ENCODE measurements around the gene NCS1. TPM values are rescaled to one million over a fixed set of nuclear protein-coding genes. Genes with fewer than 3 reads are reported as not detected.

NCS1 gene
- total and polyA plus RNA-seq, 2 of the 8 experiments (the other 6 are each of a cell fraction or from before 2014, with no cell fraction given), result 34.7 to 47.6 TPM

- H2BK120ac ChIP-seq (replicated peaks; ENCODE audit: low read depth, low read length), result no peak overlapping the region
- no peak overlapping the region for H3K4me2 ChIP-seq (ENCODE audit: insufficient read depth in 1 of 2, low read depth in 2 of 2, low read length in 2 of 2)
- no peak overlapping the region for H3K9ac ChIP-seq (replicated peaks in 1 of 4; ENCODE audit: extremely low read depth in 1 of 4, low read depth in 3 of 4, low read length in 3 of 4)
- WGBS, 2 experiments (ENCODE audit: extremely low coverage in 1 of 2, insufficient coverage in 1 of 2, insufficient read length in 1 of 2, insufficient replicate concordance in 2 of 2, low coverage in 1 of 2, low lambda C conversion rate in 2 of 2, missing lambda C conversion rate in 1 of 2), result 89% methylated on average over 10 of the region's 11 CpGs; no CpG with 5 or more reads in 1 of the 2 experiments
- H3K79me1 ChIP-seq (ENCODE audit: low read depth, low read length), result no peaks in the 10 kb centered on the region
- H2BK15ac ChIP-seq (ENCODE audit: low read length), result 0 out of 2 replicates have a peak overlapping the region, but pooled peaks have one; percentile 72
- no peak overlapping the region for H3K27ac ChIP-seq (ENCODE audit: low read depth, low read length)
- peaks cover 0 to 7% (median 2%) of the 10 kb centered on the region in 4 experiments; a peak in 2 of 7 replicates for H3K4me1 ChIP-seq (replicated peaks in 1 of 4; ENCODE audit: control insufficient read depth in 3 of 4, insufficient read depth in 4 of 4, low read length in 3 of 4)
- no peak overlapping the region; the same call in 1 of the 2 replicates for H3K18ac ChIP-seq (ENCODE audit: extremely low read depth, low read length)
- DNase-seq (ENCODE audit: low read depth in 1 of 2, low spot score in 2 of 2) (no peak), FAIRE-seq (no peak)
- H3K23me2 ChIP-seq (ENCODE audit: low read depth, low read length), result no peaks in the 10 kb centered on the region; the same call in 1 of the 2 replicates
- no peaks in the 10 kb centered on the region for H3K9me3 ChIP-seq (ENCODE audit: insufficient read depth in 2 of 2, low read depth in 1 of 2, low read length in 1 of 2)
- H3K4ac ChIP-seq (replicated peaks; ENCODE audit: insufficient read length, low read depth, low read length), result no peak overlapping the region
- H3K4me3 ChIP-seq (ENCODE audit: extremely low read depth in 1 of 4, insufficient read depth in 2 of 4, low read depth in 3 of 4, low read length in 4 of 4), result no peak overlapping the region
- TF ChIP-seq POU5F1 (IDR thresholded peaks at IDR 0.05; ENCODE audit: low read depth, low read length), result no peak
- TF ChIP-seq RBBP5 (IDR thresholded peaks at IDR 0.05; ENCODE audit: borderline replicate concordance, low read depth, low read length), result no peak
- no peak for TF ChIP-seq SAP30 (IDR thresholded peaks at IDR 0.05; ENCODE audit: insufficient read depth, insufficient replicate concordance, low read length)
- TF ChIP-seq PHF8 (conservative IDR thresholded peaks at IDR 0.05; ENCODE audit: low read depth, low read length), result no peak
- no peak for TF ChIP-seq CREB1 (IDR thresholded peaks at IDR 0.05)
- no peak for TF ChIP-seq SUZ12 (IDR thresholded peaks at IDR 0.05; ENCODE audit: low read length)
- TF ChIP-seq JUND (IDR thresholded peaks at IDR 0.05; ENCODE audit: low read length), result no peak
- no peak for TF ChIP-seq JUN (IDR thresholded peaks at IDR 0.05; ENCODE audit: low read depth, low read length)
- TF ChIP-seq CHD2 (IDR thresholded peaks at IDR 0.05; ENCODE audit: low read length), result no peak
- TF ChIP-seq TAF1 (IDR thresholded peaks at IDR 0.05; ENCODE audit: low read depth, low read length), result no peak
- no peak for TF ChIP-seq CEBPB (IDR thresholded peaks at IDR 0.05; ENCODE audit: low read depth, low read length)
- TF ChIP-seq SP2 (IDR thresholded peaks at IDR 0.05; ENCODE audit: low read length), result no peak
- no peak for TF ChIP-seq ASH2L (IDR thresholded peaks at IDR 0.05; ENCODE audit: low read length)
- TF ChIP-seq YY1 (IDR thresholded peaks at IDR 0.05; ENCODE audit: low read depth, low read length), result no peak
- no peak for TF ChIP-seq GTF2F1 (IDR thresholded peaks at IDR 0.05; ENCODE audit: borderline replicate concordance, low read depth, low read length)
- no peak for TF ChIP-seq KDM5A (IDR thresholded peaks at IDR 0.05; ENCODE audit: low read length)
- no peak overlapping the region for H2BK12ac ChIP-seq (ENCODE audit: low read depth, low read length)
- no peak overlapping the region for H2AK5ac ChIP-seq (ENCODE audit: low read depth, low read length)
- no peak overlapping the region for H2AFZ ChIP-seq (ENCODE audit: low read length)
- no peaks in the 10 kb centered on the region for H3K27me3 ChIP-seq (replicated peaks in 1 of 4; ENCODE audit: control insufficient read depth in 3 of 4, extremely low read depth in 1 of 4, insufficient read depth in 3 of 4, low read length in 3 of 4)
- no peak overlapping the region; the same call in 1 of the 2 replicates for H2BK5ac ChIP-seq (ENCODE audit: low read depth, low read length)
- H3K36me3 ChIP-seq (ENCODE audit: control insufficient read depth in 2 of 4, insufficient read depth in 4 of 4, low read length in 3 of 4), result peaks cover 0 to 4% (median 0%) of the 10 kb centered on the region in 4 experiments; a peak in 1 of 8 replicates
- H2BK20ac ChIP-seq (ENCODE audit: low read length), result no peak overlapping the region
- H3K14ac ChIP-seq (ENCODE audit: insufficient read length), result no peak overlapping the region
- H4K8ac ChIP-seq (ENCODE audit: extremely low read depth, insufficient read depth, low read length), result no peak overlapping the region; the same call in 1 of the 2 replicates
- POLR2A ChIA-PET (ENCODE audit: partially characterized antibody), result interaction anchor here (1.0 kb wide), 1 partner anchor 121 kb away, joined by 3 read pairs; no protein-coding TSS in a partner anchor
- no peak overlapping the region for H4K91ac ChIP-seq (replicated peaks; ENCODE audit: insufficient read length, low read length)
- CTCF ChIA-PET (ENCODE audit: partially characterized antibody), result interaction anchor here (0.6 to 1.6 kb wide), 13 partner anchors 15 to 120 kb away, joined by 3 to 8 read pairs (median 4); partner anchors contain the start of gene HMCN2
- no peaks in the 10 kb centered on the region for H3K79me2 ChIP-seq (ENCODE audit: control insufficient read depth in 1 of 2, insufficient read depth in 2 of 2, low read length in 2 of 2)
- no peak overlapping the region for H3K23ac ChIP-seq (ENCODE audit: insufficient read length)
- no peaks in the 10 kb centered on the region for H4K20me1 ChIP-seq (replicated peaks in 1 of 2; ENCODE audit: control insufficient read depth in 1 of 2, insufficient read depth in 2 of 2, low read length in 2 of 2)
- no peak overlapping the region for H4K5ac ChIP-seq (ENCODE audit: insufficient read length, low read depth, low read length)
- no peak overlapping the region for H3K56ac ChIP-seq (replicated peaks; ENCODE audit: insufficient read length, low read depth, low read length)
Observed at GRCh38 chr9:130237076-130237475, 64.9 kb downstream of the NCS1 start.

Data from H1 (cell line).